HG03565 (cell line): Measurements from ENCODE around the gene LAMC2.
"Not testable (repeated sequence)": the region's sequence is repeated elsewhere in the genome, so short reads cannot be mapped to it uniquely, and the experiment has no call there.

Experiments used
- ATAC-seq: cut with Tn5 transposase; IDR thresholded peaks from one replicate; pipeline ENCODE4 v1.9.1; 2021; ENCODE audit warnings: mild to moderate bottlenecking, moderate library complexity; ENCODE audit not compliant: unreplicated experiment

The LAMC2 gene

GRCh38 chr1:183185941-183186490, at the start of gene LAMC2:
LAMC2 (plus strand) TSS chr1:183186264; CDS start chr1:183186353, 89 bp downstream.
- no peak for ATAC-seq

DNA sequence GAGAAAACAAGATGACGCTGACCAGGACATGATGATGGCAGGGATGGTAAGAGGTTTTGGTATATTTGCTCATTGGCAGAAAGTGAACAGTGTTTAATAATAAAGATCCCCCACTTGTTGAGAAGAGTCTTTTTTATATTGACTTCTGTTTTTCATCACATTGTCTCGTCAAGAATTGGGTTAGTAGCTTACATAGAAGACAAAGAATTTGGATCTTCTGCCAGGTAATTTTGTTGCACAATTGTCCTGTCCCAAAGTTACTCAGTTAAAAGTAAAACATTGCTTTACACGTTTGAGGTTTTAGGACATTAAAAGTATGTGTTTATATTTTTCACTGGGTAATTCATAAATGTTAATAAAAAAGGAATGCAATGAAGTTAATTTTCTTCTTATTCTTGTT, 48.3 kb upstream of the LAMC2 start:
- no peak for ATAC-seq

GRCh38 chr1:183138301-183138700, 47.8 kb upstream of the LAMC2 start:
- ATAC-seq: no peak

DNA sequence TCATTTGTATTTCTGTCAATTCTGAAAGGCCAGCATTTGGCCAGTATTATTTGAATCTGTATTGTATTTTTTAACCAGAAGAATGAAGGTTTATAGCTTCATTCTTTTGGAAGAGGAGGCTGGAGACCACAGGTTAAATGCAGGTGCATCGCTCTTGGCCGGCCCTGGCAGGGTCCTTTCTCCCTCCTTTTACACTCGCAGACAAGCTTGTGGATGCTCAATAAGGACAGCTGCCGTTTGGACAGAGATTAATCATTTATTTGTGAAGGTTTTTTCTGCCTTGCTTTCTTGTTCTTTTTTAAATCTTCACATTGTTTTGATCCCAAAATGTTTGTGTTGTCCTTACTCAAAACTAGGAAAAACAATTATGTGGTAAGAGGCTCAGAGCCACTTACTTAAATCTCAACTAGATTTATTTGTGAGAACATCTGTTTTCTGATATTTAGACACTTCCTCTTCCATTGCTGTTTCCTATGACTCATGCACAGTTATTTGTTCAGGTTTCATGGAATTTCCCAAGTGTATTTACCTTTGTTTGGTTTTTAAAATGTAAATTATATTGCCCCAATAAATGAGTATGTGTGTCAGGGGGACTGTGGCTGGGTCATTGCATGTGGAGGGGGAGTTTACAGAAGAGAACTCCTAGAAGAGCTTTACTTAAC, 46.7 kb upstream of the LAMC2 start:
- no peak for ATAC-seq

DNA sequence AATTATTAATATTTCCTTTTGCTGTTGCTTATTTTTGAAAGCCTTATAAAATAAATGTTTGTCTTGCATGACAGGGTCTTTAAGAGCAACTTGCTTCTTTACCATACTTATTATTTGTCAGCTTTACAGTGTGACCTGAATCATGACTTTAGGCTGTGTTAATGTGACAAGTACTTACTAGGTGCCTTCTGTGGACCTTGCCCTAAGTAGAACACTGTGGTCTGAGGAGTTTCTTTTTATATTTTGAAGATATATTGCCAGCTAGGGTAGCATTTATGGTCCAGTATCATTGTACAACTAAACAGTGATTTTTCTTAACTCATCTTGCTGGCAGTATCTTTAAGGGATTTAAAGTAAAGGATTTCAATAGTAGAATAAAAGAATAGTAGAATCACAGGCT, 45.4 kb upstream of the LAMC2 start:
- no peak for ATAC-seq

GRCh38 chr1:183142171-183142570, 43.9 kb upstream of the LAMC2 start:
- ATAC-seq: no peak

DNA sequence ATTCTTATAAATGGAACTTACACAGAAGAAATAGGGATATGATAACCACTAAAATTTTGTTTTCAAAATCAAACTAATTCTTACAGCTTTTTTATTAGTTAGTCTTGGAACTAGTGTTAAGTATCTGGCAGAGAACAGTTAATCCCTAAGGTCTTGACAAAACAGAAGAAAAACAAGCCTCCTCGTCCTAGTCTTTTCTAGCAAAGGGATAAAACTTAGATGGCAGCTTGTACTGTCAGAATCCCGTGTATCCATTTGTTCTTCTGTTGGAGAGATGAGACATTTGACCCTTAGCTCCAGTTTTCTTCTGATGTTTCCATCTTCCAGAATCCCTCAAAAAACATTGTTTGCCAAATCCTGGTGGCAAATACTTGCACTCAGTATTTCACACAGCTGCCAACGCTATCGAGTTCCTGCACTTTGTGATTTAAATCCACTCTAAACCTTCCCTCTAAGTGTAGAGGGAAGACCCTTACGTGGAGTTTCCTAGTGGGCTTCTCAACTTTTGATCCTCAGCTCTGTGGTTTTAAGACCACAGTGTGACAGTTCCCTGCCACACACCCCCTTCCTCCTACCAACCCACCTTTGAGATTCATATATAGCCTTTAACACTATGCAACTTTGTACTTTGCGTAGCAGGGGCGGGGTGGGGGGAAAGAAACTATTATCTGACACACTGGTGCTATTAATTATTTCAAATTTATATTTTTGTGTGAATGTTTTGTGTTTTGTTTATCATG, 42.3 kb upstream of the LAMC2 start:
- ATAC-seq: no peak

DNA sequence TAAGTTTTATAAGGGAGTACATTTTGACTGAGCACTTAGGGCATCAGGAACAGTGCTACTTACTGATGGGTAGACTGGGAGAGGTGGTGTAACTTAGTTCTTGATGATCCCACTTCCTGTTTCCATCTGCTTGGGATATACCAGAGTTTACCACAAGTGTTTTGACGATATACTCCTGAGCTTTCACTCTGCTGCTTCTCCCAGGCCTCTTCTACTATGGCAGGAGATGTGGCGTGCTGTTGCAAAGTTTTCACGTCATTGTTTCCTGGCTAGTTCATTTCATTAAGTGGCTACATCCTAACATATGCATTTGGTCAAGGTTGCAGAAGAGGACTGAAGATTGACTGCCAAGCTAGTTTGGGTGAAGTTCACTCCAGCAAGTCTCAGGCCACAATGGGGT, 41.3 kb upstream of the LAMC2 start:
- no peak for ATAC-seq

GRCh38 chr1:183147735-183148134, 38.3 kb upstream of the LAMC2 start:
- no peak for ATAC-seq

DNA sequence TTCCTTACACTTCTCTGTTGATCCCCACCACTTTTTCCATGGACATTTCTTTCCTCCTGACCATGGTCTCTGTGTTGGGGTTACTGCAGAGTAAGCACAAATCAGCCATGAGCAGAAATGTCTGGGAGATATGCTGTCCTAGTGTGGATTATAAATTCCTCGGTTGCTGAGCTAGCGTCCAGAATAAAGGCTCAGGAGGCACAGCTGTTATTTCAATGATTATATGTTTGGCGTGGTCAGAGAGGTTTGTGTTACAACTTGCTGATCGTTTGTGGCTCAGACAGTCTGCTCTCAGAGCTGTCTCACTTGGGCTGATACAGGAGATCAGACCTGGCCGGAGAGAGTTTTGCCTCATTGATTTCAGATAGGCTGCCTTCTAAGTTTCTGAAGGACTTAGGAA, 37.5 kb upstream of the LAMC2 start:
- no peak for ATAC-seq

GRCh38 chr1:183149273-183149672, 36.8 kb upstream of the LAMC2 start:
- no peak for ATAC-seq

DNA sequence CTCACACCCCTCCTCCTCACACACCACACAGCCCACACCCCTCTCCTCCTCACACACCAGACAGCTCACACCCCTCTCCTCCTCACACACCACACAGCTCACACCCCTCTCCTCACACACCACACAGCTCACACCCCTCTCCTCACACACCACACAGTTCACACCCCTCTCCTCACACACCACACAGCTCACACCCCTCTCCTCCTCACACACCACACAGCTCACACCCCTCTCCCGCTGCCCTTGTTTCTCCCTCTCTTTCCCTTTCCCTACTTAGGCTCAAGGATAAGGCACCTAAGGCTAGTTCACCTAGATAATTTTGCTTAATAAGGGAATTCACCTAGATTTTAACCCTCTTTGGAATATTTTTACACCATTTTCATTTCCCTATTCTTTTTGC, 36.0 kb upstream of the LAMC2 start:
- not testable (repeated sequence) for ATAC-seq

DNA sequence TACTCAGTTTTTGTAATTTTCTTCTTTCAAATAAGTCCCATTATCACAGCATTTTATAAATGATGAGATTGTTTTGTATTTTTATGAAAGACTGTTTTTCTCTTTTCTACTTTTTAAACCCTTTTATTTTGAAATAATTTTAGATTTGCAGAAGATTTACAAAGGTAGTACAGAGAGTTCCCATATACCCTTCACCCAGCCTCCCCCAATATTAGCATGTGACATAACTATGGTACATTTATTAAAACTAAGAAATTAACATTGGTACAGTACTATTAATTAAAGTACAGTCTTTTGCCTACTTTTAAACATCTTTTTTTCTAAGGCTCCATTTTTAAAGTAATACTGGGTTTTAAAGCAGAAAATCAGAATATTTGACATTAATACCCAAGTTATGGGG, 35.6 kb upstream of the LAMC2 start:
- ATAC-seq: no peak

DNA sequence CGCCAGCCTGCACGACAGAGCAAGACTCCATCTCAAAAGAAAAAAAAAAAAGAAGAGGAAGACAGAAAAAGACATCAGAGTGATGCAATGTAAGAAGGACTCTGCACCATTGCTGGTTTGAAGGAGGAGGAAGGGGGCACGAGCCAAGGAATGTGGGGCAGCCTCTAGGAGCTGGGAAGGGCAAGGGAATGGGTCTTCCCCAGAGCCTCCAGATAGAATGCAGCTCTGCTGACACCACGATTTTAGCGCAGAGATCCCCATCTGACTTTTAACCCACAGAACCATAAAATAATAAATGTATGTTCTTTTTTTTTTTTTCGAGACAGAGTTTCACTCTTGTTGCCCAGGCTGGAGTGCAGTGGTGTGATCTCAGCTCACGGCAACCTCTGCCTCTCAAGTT, 33.9 kb upstream of the LAMC2 start:
- ATAC-seq: no peak

DNA sequence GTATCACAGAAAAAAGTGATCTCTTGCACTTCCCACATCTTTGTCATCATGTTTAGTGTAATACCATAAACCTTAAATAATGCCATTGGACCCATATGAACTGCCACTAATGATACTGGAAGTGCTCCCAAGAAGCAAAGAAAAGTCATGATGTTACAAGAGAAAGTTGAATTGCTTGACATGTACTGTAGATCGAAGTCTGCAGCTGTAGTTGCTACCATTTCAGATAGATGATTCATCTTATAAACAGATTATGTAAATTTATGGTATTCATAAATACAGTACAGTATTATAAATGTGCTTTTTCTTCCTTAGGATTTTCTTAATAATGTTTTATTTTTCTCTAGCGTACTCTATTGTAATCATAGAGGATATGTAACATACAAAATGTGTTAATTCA, 30.1 kb upstream of the LAMC2 start:
- ATAC-seq: no peak

- no peak for ATAC-seq
These were observed 26.1 kb upstream of the LAMC2 start for GRCh38 chr1:183159960-183160359.

GRCh38 chr1:183161391-183161790, 24.7 kb upstream of the LAMC2 start:
- no peak for ATAC-seq

GRCh38 chr1:183163316-183163715, 22.7 kb upstream of the LAMC2 start:
- ATAC-seq: no peak

- ATAC-seq: no peak
These were observed 21.7 kb upstream of the LAMC2 start for GRCh38 chr1:183164340-183164739.

- no peak for ATAC-seq
These were observed 21.1 kb upstream of the LAMC2 start for GRCh38 chr1:183164963-183165362.

DNA sequence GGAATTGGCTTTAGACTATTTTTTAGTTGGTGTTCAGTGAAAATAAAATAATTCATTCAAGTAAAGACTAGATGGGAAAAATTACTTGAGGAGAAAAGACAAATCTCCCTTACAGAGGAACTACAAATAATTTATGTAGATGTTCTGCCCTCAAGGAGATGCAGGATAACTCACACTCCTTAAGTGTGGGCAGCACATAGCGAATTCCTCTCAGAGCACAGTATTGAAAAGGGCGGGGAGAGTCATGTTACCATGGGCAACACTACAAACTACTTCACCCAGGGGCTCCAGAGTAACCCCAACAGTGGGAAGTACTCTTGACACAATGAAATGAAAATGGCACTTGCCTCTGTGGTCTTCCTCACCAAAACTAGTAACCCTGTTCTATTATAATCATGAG, 20.6 kb upstream of the LAMC2 start:
- ATAC-seq: no peak

DNA sequence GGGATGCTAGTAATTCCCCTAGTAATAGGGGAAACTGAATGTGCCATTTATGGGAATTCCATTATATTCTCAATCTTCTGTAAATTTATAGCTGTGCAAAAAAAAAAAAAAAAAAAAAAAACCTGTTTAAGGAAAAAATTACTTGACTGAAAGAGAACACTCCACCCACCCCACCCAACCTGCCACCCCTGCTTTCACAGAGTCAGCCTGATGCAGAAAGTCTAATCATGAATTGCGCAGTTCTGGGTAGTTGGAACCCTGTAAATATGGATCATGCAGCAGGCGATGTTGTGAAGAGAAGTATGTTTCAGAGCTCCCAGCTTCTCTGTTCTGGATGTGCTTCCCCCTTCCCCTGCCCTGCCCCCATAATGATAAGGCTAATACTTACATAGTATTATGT, 19.6 kb upstream of the LAMC2 start:
- no peak for ATAC-seq
